A673 (cell line): ENCODE measurements around the gene PHF19.

Experiments used
- EZH2 ChIP-seq: fragments of 200-600 bp; sonication (generic); IDR thresholded peaks from 2 replicates; pipeline ENCODE4 v1.6.1; 2017; ENCODE audit warnings: borderline replicate concordance, low read depth, mild to moderate bottlenecking, mixed read lengths, antibody characterized with exemption, low read length; ENCODE audit not compliant: poor library complexity, severe bottlenecking
- TF ChIP-seq, protein P1 (sequence below): fragments of 300-800, 200-600 bp; sonication (generic); conservative IDR thresholded peaks from 2 replicates; pipeline ENCODE4 v1.5.1; 2017; ENCODE audit warnings: low read depth, mild to moderate bottlenecking, antibody characterized with exemption, low read length, moderate library complexity, mixed read lengths

DNA sequence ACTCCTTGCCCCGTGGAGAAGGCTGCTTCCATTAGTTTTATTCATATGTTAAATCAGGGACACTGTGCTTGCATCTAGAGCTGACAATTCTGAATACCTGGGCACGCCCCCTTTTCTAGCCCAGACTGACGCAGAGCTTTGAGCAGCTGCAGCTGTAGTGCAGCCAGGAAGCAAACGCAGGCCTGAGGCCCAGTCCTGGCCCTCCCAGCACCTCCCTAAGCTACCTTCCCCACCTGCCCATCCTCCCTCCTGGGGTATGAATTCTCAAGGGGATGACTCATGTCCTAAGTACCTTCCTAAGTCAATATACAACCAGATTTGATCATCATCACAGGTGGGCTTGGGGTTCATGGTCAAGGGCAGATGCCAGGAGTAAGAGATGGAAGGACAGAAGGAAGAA is 3.5 kb downstream of the PHF19 start:
- TF ChIP-seq, protein P1, sequence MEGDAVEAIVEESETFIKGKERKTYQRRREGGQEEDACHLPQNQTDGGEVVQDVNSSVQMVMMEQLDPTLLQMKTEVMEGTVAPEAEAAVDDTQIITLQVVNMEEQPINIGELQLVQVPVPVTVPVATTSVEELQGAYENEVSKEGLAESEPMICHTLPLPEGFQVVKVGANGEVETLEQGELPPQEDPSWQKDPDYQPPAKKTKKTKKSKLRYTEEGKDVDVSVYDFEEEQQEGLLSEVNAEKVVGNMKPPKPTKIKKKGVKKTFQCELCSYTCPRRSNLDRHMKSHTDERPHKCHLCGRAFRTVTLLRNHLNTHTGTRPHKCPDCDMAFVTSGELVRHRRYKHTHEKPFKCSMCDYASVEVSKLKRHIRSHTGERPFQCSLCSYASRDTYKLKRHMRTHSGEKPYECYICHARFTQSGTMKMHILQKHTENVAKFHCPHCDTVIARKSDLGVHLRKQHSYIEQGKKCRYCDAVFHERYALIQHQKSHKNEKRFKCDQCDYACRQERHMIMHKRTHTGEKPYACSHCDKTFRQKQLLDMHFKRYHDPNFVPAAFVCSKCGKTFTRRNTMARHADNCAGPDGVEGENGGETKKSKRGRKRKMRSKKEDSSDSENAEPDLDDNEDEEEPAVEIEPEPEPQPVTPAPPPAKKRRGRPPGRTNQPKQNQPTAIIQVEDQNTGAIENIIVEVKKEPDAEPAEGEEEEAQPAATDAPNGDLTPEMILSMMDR: no peak
- TF ChIP-seq EZH2: no peak
